Glomerular endothelial cell (primary cell): ENCODE data around the gene TIE1. TPM values are rescaled to one million over a fixed set of nuclear protein-coding genes. Genes with fewer than 3 reads are reported as not detected.

Source experiments
- DNase-seq: peaks from one replicate; pipeline ENCODE4 v3.0.0-alpha.2; 2011; ENCODE audit warnings: low read depth, low spot score; ENCODE audit errors: extremely low read depth
- total RNA-seq: library from RNA; depleted of rRNA; stranded (reverse); fragments of >200 nt; gene quantifications from 2 replicates; pipeline ENCODE4 v1.2.3, GENCODE V29; 2015

TIE1 gene
- total RNA-seq, 1 donor from 2014 or later: 640 TPM

GRCh38 chr1:43292679-43293078 lies 8.1 kb upstream of the TIE1 start:
- no peak for DNase-seq

DNA sequence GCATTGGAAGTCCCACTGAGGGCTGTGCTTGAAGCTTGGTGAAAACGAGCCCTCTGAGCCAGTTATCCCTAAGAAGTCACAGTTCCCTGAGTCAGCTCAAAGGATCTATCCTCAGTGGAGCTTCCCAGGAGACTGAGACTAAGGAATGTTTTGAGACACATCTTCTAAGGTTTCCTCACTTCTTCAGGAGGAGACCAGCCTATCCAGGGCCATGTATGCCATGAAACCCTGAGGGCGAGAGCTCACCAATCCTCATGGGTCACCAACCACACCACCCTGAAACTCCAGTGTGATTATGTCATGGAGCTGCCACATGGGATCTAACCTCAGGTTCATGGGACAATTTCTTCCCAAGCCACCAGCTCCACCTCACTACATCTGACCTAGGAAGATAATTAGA lies 7.6 kb upstream of the TIE1 start:
- no peak for DNase-seq

- DNase-seq: no peak
Observed at GRCh38 chr1:43293896-43294760, 6.7 kb upstream of the TIE1 start.

DNA sequence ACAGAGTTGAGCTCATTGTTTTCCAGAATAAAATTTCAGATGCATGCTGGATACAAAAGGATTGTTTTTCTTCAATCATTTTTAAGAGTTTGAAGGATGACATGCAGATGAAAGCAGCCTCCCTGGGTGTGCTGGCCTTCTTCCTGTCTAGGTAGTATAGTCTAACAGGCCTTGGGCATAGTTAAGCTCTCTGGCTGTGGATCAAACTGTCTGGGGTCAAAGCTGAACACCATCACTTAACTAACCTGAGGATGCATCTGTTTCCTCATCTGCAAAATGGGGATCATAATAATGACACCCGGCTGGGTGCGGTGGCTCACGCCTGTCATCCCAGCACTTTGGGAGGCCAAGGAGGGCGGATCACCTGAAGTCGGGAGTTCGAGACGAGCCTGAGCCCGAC lies 6.0 kb upstream of the TIE1 start:
- no peak for DNase-seq

DNA sequence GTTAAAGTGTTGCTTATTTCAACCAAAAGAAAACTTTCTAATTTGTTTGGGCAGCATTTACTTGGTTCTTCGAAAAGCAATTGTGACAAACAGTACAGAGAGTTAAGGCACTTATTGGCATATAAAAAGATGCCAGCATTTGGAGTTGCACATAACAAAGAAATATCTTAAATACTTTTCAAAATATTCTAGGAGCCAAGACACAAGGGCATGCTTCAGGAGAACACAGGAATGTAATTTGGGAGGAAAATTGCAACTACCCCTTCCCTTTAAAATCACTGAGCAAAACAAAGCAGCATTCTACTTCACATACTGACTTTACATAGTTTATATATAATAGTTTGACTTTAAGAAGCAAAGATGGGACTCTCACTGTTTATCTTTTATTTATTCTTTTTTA lies 4.6 kb upstream of the TIE1 start:
- no peak for DNase-seq

GRCh38 chr1:43298055-43298454 lies 2.7 kb upstream of the TIE1 start:
- no peak for DNase-seq

DNA sequence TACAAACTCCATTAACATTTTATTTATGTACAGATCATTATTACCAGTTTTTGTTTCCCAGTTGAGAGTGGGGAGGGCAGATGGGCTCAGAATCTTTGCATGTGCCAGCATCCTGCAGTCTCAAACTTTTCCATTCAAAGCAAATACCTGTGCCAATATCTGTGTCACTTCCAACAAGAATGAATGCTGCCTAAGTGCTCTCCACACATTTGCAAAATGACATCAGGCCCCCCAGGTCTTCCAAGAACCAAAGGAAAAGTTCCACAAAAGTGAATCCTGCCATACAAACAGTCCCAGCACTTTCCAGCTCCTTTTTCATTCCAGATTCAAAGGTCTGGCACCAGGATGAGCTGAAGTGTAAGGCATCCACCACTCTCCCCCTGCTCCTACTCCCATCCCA lies 1.7 kb upstream of the TIE1 start:
- no peak for DNase-seq

DNA sequence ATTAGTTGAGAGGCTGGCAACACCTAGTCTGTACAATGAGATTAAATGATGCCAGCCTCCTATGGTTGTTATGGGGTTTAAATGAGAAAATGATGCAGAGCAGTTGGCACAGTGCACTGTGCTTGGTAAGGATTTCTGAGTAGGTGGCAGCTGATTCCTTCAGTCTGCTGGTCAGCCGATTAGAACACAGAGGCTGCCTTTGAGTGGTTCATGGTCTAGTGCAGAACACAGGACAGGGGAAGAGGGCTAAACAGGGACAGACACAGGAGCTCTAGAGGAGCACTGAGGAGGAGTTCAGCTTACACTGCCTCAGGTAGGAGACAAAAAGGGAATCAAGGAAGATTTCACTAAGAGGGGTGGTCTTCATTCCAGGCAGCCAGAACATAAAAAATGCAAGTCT lies 1.4 kb downstream of the TIE1 start:
- no peak for DNase-seq

DNA sequence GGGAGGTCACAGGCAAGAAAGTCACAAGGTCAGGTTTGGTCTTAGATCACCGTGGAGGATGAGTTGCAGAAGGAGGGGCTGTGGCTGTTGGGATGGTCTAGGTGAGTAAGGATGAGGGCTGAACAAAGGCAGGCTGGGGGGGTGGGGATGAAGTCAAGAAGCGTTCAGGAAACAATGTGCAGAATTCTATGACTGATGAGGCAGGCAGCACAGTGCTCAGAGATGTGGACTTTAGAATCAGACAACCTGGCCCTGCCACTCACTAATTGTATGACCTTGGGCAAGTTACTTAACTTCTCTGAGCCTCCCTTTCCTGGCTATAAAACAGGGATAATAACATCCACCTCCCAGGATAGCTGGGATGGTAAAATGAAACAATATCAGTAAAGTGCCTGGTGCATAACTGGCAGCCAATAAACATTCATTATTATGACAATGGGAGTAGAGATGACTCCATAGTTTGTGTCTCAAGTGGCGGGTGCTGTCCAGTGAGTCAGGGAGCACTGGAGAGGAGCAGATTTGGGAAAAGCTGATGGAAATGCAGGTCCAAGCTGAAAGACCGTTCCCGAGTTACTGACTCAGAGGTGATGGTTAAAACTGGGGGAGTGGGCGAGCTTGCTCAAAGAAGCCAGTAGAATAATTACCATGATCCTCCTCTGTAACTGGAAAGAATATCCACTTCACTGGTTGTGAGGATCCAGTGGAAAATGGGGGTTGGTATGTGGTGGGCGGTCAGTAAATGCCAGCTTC lies 2.1 kb downstream of the TIE1 start:
- DNase-seq: no peak

- no peak for DNase-seq
Observed at GRCh38 chr1:43303471-43304313, 2.9 kb downstream of the TIE1 start.

DNA sequence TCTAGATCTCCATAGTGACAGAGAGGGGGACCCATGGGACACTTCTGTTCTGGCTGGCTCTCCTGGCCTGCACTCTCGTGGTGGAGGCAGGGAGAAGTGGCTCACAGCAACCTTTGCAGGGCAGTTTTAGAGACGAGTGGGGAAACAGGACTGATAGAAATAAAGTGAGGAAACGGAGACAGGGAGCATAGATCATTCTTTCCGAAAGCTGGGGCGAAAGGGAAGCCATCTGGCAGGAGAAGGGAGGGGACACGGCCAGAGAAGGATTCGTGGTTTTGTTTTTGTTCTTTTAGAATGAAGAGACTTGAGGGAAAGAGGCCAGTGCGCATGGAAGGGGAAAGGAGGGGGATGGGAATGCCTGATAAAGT lies 3.5 kb downstream of the TIE1 start:
- DNase-seq: no peak

DNA sequence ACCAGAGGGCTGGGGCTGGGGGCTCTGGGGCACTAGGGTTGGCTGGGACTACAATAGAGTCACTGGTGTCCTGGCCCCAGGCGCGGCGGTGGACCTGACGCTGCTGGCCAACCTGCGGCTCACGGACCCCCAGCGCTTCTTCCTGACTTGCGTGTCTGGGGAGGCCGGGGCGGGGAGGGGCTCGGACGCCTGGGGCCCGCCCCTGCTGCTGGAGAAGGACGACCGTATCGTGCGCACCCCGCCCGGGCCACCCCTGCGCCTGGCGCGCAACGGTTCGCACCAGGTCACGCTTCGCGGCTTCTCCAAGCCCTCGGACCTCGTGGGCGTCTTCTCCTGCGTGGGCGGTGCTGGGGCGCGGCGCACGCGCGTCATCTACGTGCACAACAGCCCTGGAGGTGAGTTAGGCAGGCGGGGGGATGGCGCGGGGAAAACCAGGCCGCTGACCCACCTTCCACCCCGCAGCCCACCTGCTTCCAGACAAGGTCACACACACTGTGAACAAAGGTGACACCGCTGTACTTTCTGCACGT lies 4.1 kb downstream of the TIE1 start:
- DNase-seq: no peak

- DNase-seq: no peak
Observed at GRCh38 chr1:43305461-43305860, 4.7 kb downstream of the TIE1 start.

- DNase-seq: no peak
Observed at GRCh38 chr1:43305926-43306687, 5.3 kb downstream of the TIE1 start.

DNA sequence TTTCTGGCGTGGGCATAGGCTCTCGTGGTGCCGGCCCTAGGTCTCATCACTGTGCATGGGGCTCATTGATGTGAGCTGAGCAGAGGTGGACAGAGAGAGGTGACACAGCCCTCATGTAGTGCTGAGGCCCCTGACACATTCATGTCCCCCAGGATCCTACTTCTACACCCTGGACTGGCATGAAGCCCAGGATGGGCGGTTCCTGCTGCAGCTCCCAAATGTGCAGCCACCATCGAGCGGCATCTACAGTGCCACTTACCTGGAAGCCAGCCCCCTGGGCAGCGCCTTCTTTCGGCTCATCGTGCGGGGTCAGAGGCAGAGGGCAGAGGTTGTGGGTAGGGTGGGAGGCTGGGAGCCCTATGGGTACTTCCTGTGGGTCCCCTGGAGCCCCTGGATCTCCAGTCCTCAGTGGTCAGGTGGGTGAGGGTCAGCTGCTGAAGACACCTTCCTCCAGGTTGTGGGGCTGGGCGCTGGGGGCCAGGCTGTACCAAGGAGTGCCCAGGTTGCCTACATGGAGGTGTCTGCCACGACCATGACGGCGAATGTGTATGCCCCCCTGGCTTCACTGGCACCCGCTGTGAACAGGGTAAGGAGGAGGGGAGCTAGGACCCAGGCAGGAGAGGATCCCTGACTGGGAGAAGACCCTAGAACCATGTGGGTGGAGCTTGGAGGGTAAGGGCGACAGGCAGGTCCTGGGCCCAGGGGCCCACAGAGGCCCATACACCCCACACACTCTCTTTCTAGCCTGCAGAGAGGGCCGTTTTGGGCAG lies 6.1 kb downstream of the TIE1 start:
- DNase-seq: no peak

DNA sequence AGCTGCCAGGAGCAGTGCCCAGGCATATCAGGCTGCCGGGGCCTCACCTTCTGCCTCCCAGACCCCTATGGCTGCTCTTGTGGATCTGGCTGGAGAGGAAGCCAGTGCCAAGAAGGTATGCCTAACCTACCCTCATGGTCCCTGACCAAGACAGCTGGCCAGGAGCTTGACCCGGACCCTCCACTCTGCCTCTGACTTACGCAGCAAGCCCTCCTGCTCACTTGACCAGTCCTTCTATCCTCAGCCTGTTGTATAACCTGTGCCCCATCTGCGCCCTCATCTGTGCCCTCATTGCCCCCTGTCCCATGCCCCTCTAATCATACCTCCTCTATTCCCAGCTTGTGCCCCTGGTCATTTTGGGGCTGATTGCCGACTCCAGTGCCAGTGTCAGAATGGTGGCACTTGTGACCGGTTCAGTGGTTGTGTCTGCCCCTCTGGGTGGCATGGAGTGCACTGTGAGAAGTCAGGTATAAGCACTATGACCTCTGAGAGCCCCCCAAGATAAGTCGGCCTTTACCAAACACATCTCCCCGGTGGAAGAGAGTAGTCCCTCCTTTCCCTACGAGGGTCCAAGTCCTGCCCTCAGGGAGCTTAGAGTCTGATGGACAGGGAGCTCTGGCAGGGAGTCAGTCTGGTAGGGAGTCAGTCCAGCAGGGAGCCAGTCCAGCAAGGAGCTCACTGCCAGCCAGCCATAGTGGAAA lies 6.8 kb downstream of the TIE1 start:
- no peak for DNase-seq

- DNase-seq: no peak
Observed at GRCh38 chr1:43308635-43309404, 8.0 kb downstream of the TIE1 start.

DNA sequence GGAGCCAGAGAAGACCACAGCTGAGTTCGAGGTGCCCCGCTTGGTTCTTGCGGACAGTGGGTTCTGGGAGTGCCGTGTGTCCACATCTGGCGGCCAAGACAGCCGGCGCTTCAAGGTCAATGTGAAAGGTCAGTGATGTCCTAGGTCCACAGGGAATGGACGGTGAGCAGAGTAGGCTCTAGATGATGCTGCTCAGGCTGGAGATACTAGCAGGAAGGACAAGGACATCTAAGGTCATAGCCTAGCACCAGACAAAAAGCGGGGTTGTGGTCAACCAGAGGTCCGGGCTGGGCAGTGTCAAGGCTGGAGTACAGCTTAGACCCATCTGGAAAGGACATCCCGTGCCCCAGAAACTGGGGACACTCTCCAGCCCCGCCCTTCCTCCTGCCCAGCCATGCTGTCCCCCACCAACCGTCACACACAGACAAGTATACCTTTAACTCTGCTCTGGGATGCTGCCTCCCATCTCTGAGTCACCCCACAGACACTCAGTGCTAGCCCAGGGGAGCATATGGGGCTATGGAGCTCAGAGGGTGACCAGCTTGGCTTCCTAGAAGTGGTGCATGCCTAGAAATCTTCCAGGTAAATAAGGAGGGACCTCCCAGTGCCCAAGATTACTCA lies 8.7 kb downstream of the TIE1 start:
- DNase-seq: no peak
